ENCODE measurements around the gene UGP2. TPM values are rescaled to one million over a fixed set of nuclear protein-coding genes. Genes with fewer than 3 reads are reported as not detected.

UGP2 gene
- total RNA-seq, 2 donors from 2014 or later: 57.3 to 68.6 TPM

GRCh38 chr2:63849381-63850203 lies 7.9 kb downstream of the UGP2 start:
- intact Hi-C loops (cut with DNase I): no loop called here
- no peak overlapping the region for H3K27ac ChIP-seq
- no peak for TF ChIP-seq POLR2A (IDR thresholded peaks at IDR 0.05)
- TF ChIP-seq POLR2AphosphoS5 (IDR thresholded peaks at IDR 0.05): no peak
- TF ChIP-seq CTCF (IDR thresholded peaks at IDR 0.05): no peak
- no peaks in the 10 kb centered on the region for H3K27me3 ChIP-seq (replicated peaks; ENCODE audit: insufficient read depth)
- no peaks in the 10 kb centered on the region for H3K36me3 ChIP-seq
- H3K9me3 ChIP-seq: no peaks in the 10 kb centered on the region
- no peak overlapping the region for H3K4me3 ChIP-seq
- DNase-seq (ENCODE audit: low spot score): no peak
- WGBS: 49% methylated on average over 7 of the region's 7 CpGs
- H3K4me1 ChIP-seq (replicated peaks): no peaks in the 10 kb centered on the region

GRCh38 chr2:63850204-63850571 lies 8.5 kb downstream of the UGP2 start:
- Histone ChIP-seq H3K9me3 (no peaks in the 10 kb centered on the region), H3K36me3 (no peaks in the 10 kb centered on the region), H3K27ac (no peak overlapping the region), H3K4me1 (replicated peaks) (no peaks in the 10 kb centered on the region), H3K4me3 (no peak overlapping the region), H3K27me3 (replicated peaks; ENCODE audit: insufficient read depth) (no peaks in the 10 kb centered on the region)
- 80% methylated on average over 1 of the region's 1 CpG for WGBS
- no peak for DNase-seq (ENCODE audit: low spot score)
- intact Hi-C loops (cut with DNase I): no loop called here
- TF ChIP-seq POLR2AphosphoS5 (IDR thresholded peaks at IDR 0.05) (no peak), CTCF (IDR thresholded peaks at IDR 0.05) (no peak), POLR2A (IDR thresholded peaks at IDR 0.05) (no peak)

DNA sequence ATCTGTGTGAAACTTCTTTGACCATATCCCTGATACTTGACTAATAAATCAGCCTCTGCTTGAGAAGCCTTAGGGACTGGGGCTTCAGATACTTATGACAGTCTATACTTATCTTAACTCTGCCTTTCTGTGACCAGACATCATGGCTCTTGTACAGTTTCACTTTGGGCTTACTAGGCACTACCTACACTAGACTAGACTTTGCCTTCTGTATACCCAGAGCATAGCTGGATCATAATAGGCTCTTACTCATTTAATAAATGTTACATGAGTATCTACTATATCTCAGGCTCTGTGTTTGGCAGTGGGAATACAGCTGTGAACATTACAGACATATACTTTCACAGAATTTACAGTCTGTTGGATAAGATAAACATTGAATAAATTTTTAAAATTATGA lies 9.0 kb downstream of the UGP2 start:
- H3K27ac ChIP-seq: no peak overlapping the region
- H3K4me3 ChIP-seq: no peak overlapping the region
- H3K9me3 ChIP-seq: no peaks in the 10 kb centered on the region
- H3K36me3 ChIP-seq: no peaks in the 10 kb centered on the region
- intact Hi-C loops (cut with DNase I): no loop called here
- no peak for DNase-seq (ENCODE audit: low spot score)
- no peaks in the 10 kb centered on the region for H3K4me1 ChIP-seq (replicated peaks)
- no peak for TF ChIP-seq POLR2A (IDR thresholded peaks at IDR 0.05)
- TF ChIP-seq POLR2AphosphoS5 (IDR thresholded peaks at IDR 0.05): no peak
- no peak for TF ChIP-seq CTCF (IDR thresholded peaks at IDR 0.05)
- H3K27me3 ChIP-seq (replicated peaks; ENCODE audit: insufficient read depth): no peaks in the 10 kb centered on the region

DNA sequence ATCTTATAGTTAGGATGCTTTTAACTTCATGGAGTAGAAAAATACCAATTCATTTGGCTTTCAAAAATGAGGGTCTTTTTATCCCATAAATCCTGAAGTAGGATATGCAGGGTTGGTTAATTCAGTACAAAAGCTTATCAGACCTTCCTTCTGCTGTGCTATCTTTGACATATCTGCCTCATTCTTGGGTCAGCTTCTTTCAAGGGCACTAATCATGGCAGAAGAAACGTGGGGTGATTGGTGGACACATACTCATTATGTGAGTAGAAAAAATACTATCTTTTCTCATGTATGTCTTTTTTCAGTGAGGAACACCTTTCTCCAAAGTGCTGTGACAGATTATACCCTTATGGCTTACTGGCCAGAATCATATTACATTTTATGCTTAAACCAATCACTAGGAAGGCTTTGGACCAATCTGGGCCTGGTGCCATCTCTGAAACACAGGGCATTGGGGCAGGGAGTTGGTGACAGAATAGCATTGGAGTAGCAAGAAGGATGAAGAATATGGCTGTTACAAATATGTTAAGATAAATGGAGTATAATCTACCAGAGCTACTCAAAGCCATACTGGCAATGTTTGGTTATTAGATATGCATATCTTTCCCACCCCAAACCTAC lies 10.1 kb downstream of the UGP2 start:
- H3K9me3 ChIP-seq: no peaks in the 10 kb centered on the region
- no peak for DNase-seq (ENCODE audit: low spot score)
- intact Hi-C loops (cut with DNase I): no loop called here
- no peak overlapping the region for H3K27ac ChIP-seq
- no peaks in the 10 kb centered on the region for H3K36me3 ChIP-seq
- no peak overlapping the region for H3K4me3 ChIP-seq
- no peak for TF ChIP-seq POLR2AphosphoS5 (IDR thresholded peaks at IDR 0.05)
- no peak for TF ChIP-seq CTCF (IDR thresholded peaks at IDR 0.05)
- no peak for TF ChIP-seq POLR2A (IDR thresholded peaks at IDR 0.05)
- no peaks in the 10 kb centered on the region for H3K4me1 ChIP-seq (replicated peaks)
- WGBS: 86% methylated on average over 1 of the region's 1 CpG
- no peaks in the 10 kb centered on the region for H3K27me3 ChIP-seq (replicated peaks; ENCODE audit: insufficient read depth)
